ENCODE results near the gene TFF3.

DNA sequence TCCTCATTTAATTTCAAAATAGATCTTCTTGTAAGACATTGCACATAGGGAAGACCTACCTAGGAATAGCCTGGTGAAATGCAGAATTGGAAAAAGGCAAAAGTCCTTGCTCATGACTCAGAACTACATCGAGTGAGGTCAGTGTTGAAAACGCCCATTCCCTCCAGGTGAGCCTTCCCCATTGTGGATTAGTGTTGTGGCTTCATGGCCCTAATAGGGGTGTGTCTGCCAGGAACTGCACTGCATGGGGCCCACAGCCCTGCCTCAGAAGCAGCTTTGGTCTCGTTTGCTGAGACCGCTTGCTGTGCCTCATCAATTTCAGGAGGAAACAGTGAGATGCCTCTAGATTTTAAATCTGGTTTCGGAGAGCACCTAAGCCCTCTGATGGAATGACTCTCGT, 17.0 kb downstream of the TFF3 start:
- TF ChIP-seq EZH2phosphoT487 (IDR thresholded peaks at IDR 0.05) (no peak), CTCF (IDR thresholded peaks at IDR 0.05) (no peak), EZH2 (IDR thresholded peaks at IDR 0.05) (no peak)
